Endothelial cell of umbilical vein (primary cell): ENCODE results near the gene AGAP5.
"Not testable (repeated sequence)": the region's sequence is repeated elsewhere in the genome, so short reads cannot be mapped to it uniquely, and the experiment has no call there.

Experiments used
- CTCF ChIP-seq, 2 donors: IDR thresholded peaks; 1 replicate in 1 of 2; 2 replicates in 1 of 2; pipeline ENCODE4 v1.5.1; 2011; ENCODE audit warnings: low read length in 2 of 2, mild to moderate bottlenecking in 2 of 2, moderate library complexity in 2 of 2, control low read depth in 1 of 2, inconsistent platforms in 1 of 2, low read depth in 1 of 2; ENCODE audit not compliant: insufficient read depth in 1 of 2; ENCODE audit errors: extremely low read depth in 1 of 2
- EZH2 ChIP-seq: IDR thresholded peaks from 2 replicates; pipeline ENCODE4 v1.6.1; 2012; ENCODE audit warnings: borderline replicate concordance, low read depth, mild to moderate bottlenecking, moderate library complexity, low read length, inconsistent platforms; ENCODE audit not compliant: severe bottlenecking
- FOS ChIP-seq: IDR thresholded peaks from 2 replicates; pipeline ENCODE4 v1.6.1; 2011; ENCODE audit warnings: mild to moderate bottlenecking, low read length, moderate library complexity, borderline replicate concordance; ENCODE audit not compliant: insufficient read depth
- MAX ChIP-seq: IDR thresholded peaks from 2 replicates; pipeline ENCODE4 v1.6.1; 2011; ENCODE audit not compliant: insufficient read depth, insufficient read length
- POLR2A ChIP-seq: IDR thresholded peaks from 2 replicates; pipeline ENCODE4 v1.6.1; 2012; ENCODE audit warnings: low read depth, mild to moderate bottlenecking, control low read depth, low read length
- POLR2AphosphoS5 ChIP-seq: IDR thresholded peaks from 2 replicates; pipeline ENCODE4 v1.6.1; 2012; ENCODE audit warnings: low read depth, mild to moderate bottlenecking, control low read depth, low read length, moderate library complexity; ENCODE audit not compliant: insufficient read depth

- not testable (repeated sequence) for TF ChIP-seq MAX; CTCF (IDR thresholded peaks at IDR 0.05; ENCODE audit: extremely low read depth in 1 of 2, insufficient read depth in 1 of 2, low read depth in 1 of 2, low read length in 2 of 2); POLR2AphosphoS5; POLR2A; EZH2
- peak; percentile 22 for TF ChIP-seq FOS
Observed at GRCh38 chr10:73729781-73730152, 31.9 kb upstream of the AGAP5 start.
